Progenitor cell of endocrine pancreas (in vitro differentiated cells): Measurements from ENCODE around the gene CDC42BPA. TPM values are rescaled to one million over a fixed set of nuclear protein-coding genes. Genes with fewer than 3 reads are reported as not detected.

Experiments
- DNase-seq: peaks from one replicate; pipeline ENCODE4 v3.0.0; 2021; ENCODE audit warnings: low spot score; ENCODE audit not compliant: unreplicated experiment
- H3K27ac Mint-ChIP-seq: 2 replicates; pipeline ENCODE4 v1.8.0; 2021; ENCODE audit warnings: mild to moderate bottlenecking, moderate library complexity, mixed read lengths
- H3K27me3 Mint-ChIP-seq: 2 replicates; pipeline ENCODE4 v1.8.0; 2021; ENCODE audit warnings: mixed read lengths
- H3K36me3 Mint-ChIP-seq: 2 replicates; pipeline ENCODE4 v1.8.0; 2022; ENCODE audit warnings: mixed read lengths; ENCODE audit not compliant: insufficient read depth
- H3K4me1 Mint-ChIP-seq: 2 replicates; pipeline ENCODE4 v1.8.0; 2021; ENCODE audit warnings: low read depth, mixed read lengths
- H3K4me3 Mint-ChIP-seq: 2 replicates; pipeline ENCODE4 v1.8.0; 2021; ENCODE audit warnings: low read depth, mild to moderate bottlenecking, moderate library complexity, mixed read lengths
- H3K9me3 Mint-ChIP-seq: 2 replicates; pipeline ENCODE4 v1.8.0; 2021; ENCODE audit warnings: low read depth, mixed read lengths
- total RNA-seq: library from RNA; stranded (reverse); gene quantifications from 2 replicates; pipeline ENCODE4 v1.2.1, GENCODE V29; 2021
- TF ChIP-seq, protein P1 (sequence below): fragments of 200-600 bp; sonication (generic); IDR thresholded peaks from one replicate; pipeline ENCODE4 v1.5.0; 2021; ENCODE audit warnings: antibody characterized with exemption, mild to moderate bottlenecking; ENCODE audit not compliant: unreplicated experiment

Gene CDC42BPA
- total RNA-seq, 1 donor from 2014 or later, result 32.7 TPM

DNA sequence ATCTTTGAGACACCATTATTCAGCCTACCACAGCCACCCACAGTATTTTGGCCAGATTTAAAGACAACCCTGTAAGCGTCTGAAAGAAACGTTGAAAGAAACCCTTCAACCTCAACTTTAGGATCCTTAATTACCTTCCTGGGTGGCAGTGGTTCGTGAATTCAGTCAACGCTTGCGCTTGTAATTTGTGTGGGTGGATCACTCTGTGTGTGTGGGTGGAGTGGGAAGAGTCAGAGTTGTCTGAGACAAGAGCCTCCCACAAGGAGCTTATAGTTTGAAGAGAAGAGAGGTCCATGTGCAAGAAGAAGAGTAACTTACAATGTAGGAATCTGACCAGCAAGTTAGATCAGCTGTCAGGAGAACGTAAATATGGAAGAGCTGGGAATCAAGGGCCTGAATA is 369.8 kb downstream of the CDC42BPA start:
- Mint-ChIP-seq H3K4me3 (no peak overlapping the region), H3K27me3 (no peaks in the 10 kb centered on the region), H3K4me1 (peaks cover 34% of the 10 kb centered on the region), H3K36me3 (no peaks in the 10 kb centered on the region), H3K9me3 (no peaks in the 10 kb centered on the region), H3K27ac (no peak overlapping the region)
- TF ChIP-seq, protein P1, sequence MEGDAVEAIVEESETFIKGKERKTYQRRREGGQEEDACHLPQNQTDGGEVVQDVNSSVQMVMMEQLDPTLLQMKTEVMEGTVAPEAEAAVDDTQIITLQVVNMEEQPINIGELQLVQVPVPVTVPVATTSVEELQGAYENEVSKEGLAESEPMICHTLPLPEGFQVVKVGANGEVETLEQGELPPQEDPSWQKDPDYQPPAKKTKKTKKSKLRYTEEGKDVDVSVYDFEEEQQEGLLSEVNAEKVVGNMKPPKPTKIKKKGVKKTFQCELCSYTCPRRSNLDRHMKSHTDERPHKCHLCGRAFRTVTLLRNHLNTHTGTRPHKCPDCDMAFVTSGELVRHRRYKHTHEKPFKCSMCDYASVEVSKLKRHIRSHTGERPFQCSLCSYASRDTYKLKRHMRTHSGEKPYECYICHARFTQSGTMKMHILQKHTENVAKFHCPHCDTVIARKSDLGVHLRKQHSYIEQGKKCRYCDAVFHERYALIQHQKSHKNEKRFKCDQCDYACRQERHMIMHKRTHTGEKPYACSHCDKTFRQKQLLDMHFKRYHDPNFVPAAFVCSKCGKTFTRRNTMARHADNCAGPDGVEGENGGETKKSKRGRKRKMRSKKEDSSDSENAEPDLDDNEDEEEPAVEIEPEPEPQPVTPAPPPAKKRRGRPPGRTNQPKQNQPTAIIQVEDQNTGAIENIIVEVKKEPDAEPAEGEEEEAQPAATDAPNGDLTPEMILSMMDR, result no peak
- DNase-seq, result no peak

DNA sequence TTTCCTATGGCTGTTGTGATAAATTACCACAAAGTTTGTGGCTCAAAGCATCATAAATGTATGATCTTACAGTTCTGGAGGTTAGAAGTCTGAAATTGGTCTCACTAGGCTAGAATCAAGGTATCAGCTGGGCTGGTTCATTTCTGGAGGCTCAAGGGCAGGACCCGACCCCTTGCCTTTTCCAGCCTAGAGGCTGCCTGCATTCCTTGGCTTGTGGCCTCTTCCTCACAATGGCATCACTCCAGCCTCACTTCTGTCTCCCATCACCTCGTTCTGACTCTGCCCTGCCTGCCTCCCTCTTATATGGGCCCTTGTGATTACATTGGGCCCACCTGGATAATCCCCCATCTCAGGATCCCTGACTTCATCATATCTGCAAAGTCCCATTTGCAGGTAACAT is 370.2 kb downstream of the CDC42BPA start:
- no peak for DNase-seq

DNA sequence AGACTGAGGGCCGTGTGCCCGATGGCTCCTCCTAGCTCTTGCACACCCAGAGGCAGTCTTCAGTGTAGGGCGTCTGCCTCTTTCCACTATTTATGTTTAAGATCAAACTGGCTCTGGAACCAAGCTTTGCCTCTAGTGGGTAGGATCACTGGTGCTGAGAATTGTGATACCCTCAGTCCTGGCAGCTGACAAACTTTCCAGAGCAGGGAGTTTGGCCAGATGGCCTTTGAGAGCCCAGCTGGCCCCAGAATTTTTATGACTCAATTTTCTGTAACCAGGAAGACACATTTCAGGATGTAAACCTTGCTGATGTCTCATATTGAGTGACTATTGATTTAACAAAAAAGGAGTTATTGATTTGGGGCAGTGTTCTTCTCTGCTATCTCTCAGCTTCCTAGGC is 371.5 kb downstream of the CDC42BPA start:
- no peaks in the 10 kb centered on the region for H3K9me3 Mint-ChIP-seq
- H3K4me3 Mint-ChIP-seq, result no peak overlapping the region
- peak overlapping the region; percentile 96 for H3K27ac Mint-ChIP-seq
- DNase-seq, result no peak
- H3K36me3 Mint-ChIP-seq, result peaks cover 2% of the 10 kb centered on the region
- TF ChIP-seq, protein P1, result no peak
- H3K4me1 Mint-ChIP-seq, result peaks cover 41% of the 10 kb centered on the region
- no peaks in the 10 kb centered on the region for H3K27me3 Mint-ChIP-seq

More for the DNA sequence above, 370.2 kb downstream of the CDC42BPA start:
- Mint-ChIP-seq H3K27me3 (no peaks in the 10 kb centered on the region), H3K4me3 (no peak overlapping the region), H3K27ac (no peak overlapping the region), H3K9me3 (no peaks in the 10 kb centered on the region), H3K36me3 (no peaks in the 10 kb centered on the region), H3K4me1 (peaks cover 38% of the 10 kb centered on the region)
- TF ChIP-seq, protein P1, result no peak

DNA sequence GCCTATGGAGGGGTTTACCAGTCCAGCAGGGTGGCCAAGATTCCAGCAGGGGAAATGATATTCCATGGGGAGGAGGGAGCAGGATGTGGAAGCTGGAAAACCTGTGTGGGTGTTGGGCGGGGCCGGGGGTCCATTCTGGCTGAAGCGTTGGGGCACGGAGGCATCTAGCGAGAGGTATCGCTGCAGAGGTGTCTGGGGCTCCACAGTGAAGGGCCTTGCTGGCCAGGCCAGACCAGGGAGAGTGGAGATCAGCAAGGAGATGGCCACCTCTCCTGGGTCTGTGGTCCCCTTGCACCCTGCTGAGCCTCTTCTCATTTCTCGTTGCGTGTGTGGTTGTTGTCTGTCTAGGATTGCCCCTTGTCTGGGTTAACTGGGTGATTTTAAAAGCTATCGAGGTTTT is 372.0 kb downstream of the CDC42BPA start:
- Mint-ChIP-seq H3K36me3 (peaks cover 2% of the 10 kb centered on the region), H3K4me1 (peaks cover 41% of the 10 kb centered on the region), H3K27me3 (no peaks in the 10 kb centered on the region), H3K4me3 (peak overlapping the region; percentile 14), H3K27ac (peak overlapping the region; percentile 96), H3K9me3 (no peaks in the 10 kb centered on the region)
- TF ChIP-seq, protein P1, result no peak
- DNase-seq, result no peak

DNA sequence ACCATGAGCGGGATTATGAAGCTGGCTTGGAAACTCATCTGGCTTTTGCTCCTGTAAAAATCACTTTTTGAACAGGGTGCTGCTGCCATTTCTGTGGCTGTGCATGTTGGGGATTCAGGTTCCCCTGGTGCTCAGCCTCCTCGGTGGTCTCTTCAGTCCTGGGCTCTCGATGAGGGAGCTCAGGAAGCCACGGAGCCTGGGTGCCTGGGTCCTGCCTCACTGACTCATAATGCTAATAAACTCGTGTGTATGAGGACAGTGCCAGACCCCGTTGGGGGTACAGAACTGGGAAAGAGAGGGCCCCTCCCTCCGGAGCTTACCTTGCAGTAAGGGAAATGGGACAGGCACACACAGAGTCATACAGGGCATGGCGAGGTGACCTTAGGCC is 372.4 kb downstream of the CDC42BPA start:
- Mint-ChIP-seq H3K4me1 (peaks cover 44% of the 10 kb centered on the region), H3K36me3 (peaks cover 3% of the 10 kb centered on the region), H3K27me3 (no peaks in the 10 kb centered on the region), H3K27ac (peak overlapping the region; percentile 96), H3K4me3 (peak overlapping the region; percentile 35), H3K9me3 (no peaks in the 10 kb centered on the region)
- TF ChIP-seq, protein P1, result no peak
- no peak for DNase-seq
